ENCODE measurements around the gene GPR137B. TPM values are rescaled to one million over a fixed set of nuclear protein-coding genes. Genes with fewer than 3 reads are reported as not detected.
A peak's percentile ranks its signal among the peaks of the same experiment; 100 is the strongest.

The GPR137B gene
- total and polyA plus RNA-seq, 9 of the 15 experiments (the other 6 are each of a cell fraction or from before 2014, with no cell fraction given): 0.04 to 1.0 (median 0.62) TPM

DNA sequence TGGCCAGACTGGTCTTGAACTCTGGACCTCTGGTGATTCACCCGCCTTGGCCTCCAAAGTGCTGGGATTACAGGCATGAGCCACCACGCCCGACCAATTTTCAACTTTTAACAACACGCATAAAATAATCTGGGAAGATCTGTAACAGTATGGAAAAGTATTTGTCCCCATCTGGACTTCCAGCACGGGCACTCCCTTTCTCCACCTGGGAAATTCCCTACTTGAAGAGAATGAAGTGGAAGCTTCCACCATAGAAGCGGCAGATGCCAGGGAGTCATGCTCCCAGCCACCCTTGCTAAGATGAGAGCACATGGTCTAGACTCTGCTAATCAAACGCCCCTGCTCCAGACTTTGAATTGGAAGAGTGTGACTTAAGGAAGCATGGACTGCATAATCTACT is 9.0 kb upstream of the GPR137B start (continued):
- TF ChIP-seq GTF2A2 (tag; IDR thresholded peaks at IDR 0.05): no peak

DNA sequence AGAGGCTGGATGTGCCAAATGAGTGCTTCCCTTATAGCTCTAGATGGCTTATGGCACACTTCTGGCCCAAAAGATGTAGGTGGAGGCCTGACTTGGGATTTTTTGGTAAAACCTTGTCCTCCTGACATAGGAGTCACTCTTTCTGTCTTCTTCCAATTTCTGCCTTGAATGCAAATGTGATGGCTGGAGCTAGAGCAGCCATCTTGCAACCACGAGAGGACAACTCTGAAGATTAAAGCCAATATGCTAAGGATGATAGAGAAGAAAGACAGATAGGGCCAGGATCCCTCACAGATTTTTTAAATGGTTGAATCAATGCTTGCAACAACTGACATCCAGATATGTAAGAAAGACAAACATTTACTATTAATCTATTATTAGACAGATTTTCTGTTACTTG is 8.5 kb upstream of the GPR137B start:
- no peak for DNase-seq (ENCODE audit: extremely low read depth in 1 of 4, low spot score in 3 of 4)
- no peak overlapping the region for H2AFZ ChIP-seq (ENCODE audit: low read depth, low read length)
- no peaks in the 10 kb centered on the region for H3K9me1 ChIP-seq (ENCODE audit: control insufficient read depth, insufficient read depth, low read length)
- 0% methylated on average over 1 of the region's 1 CpG for WGBS (ENCODE audit: insufficient coverage, low coverage, missing lambda C conversion rate)
- ChIA-PET POLR2A (interaction anchor here (3.4 kb wide), 1 partner anchor 10 kb away, joined by 11 read pairs; no protein-coding TSS in a partner anchor), CTCF (ENCODE audit: low intra/inter-chr PET ratio) (no interaction called here)
- BruUV-seq (replicated peaks): no TSS peak
- ATAC-seq: no peak
- H3K4me2 ChIP-seq (ENCODE audit: insufficient read depth, low read length): no peak overlapping the region
- in situ Hi-C loops (cut with MboI): no loop called here
- H4K20me1 ChIP-seq (replicated peaks; ENCODE audit: control insufficient read depth, insufficient read depth, low read length): no peaks in the 10 kb centered on the region
- 0 out of 4 replicates have a peak, but pooled peaks of 1 of the 2 experiments have one; percentile 29 for TF ChIP-seq RCOR1 (IDR thresholded peaks at IDR 0.05; ENCODE audit: borderline replicate concordance in 1 of 2, low read depth in 2 of 2, low read length in 2 of 2)
- TF ChIP-seq RBM25 (IDR thresholded peaks at IDR 0.05; ENCODE audit: low read depth, low read length, severe bottlenecking): peak; percentile 84
- TF ChIP-seq SP1 (CRISPR knock-in tag; IDR thresholded peaks at IDR 0.05): no peak
- intact Hi-C loops (cut with micrococcal nuclease): no loop called here
- H3K79me2 ChIP-seq (ENCODE audit: control insufficient read depth, insufficient read depth, low read length): no peaks in the 10 kb centered on the region
- no peaks in the 10 kb centered on the region for H3K9me3 ChIP-seq (replicated peaks; ENCODE audit: control insufficient read depth, insufficient read depth, low read depth, low read length)
- peaks cover 22 to 39% of the 10 kb centered on the region in 2 experiments for H3K27me3 ChIP-seq (ENCODE audit: control insufficient read depth in 2 of 2, insufficient read depth in 2 of 2, low read length in 2 of 2)
- no peak for FAIRE-seq
- no peaks in the 10 kb centered on the region for H3K36me3 ChIP-seq (ENCODE audit: control insufficient read depth, insufficient read depth, low read length)
- no peaks in the 10 kb centered on the region for H3K4me1 ChIP-seq (replicated peaks in 1 of 2; ENCODE audit: control insufficient read depth in 2 of 2, insufficient read depth in 2 of 2, low read length in 2 of 2)
- H3K9ac ChIP-seq (ENCODE audit: insufficient read depth in 1 of 2, low read depth in 2 of 2, low read length in 2 of 2): no peak overlapping the region
- no peak overlapping the region for H3K27ac ChIP-seq (ENCODE audit: extremely low read depth, low read depth, low read length)
- H3K4me3 ChIP-seq: no peak overlapping the region

Data from K562 (cell line).